H1 (cell line): Measurements from ENCODE around the gene BPIFA2. TPM values are rescaled to one million over a fixed set of nuclear protein-coding genes. Genes with fewer than 3 reads are reported as not detected.

ENCODE experiments used
- CTCF ChIA-PET: fragments of 300-600 bp; sonication (Branson Sonifier 250); formaldehyde crosslinking; loops from one replicate; lab custom pipeline; 2021; ENCODE audit not compliant: partially characterized antibody; lab: Charles Lee
- POLR2A ChIA-PET: fragments of 300-600 bp; sonication (Branson Sonifier 250); formaldehyde crosslinking; loops from one replicate; lab custom pipeline; 2021; ENCODE audit warnings: inconsistent platforms; ENCODE audit not compliant: partially characterized antibody; lab: Charles Lee
- DNase-seq, 2 experiments: peaks; one replicate each; pipeline versions ENCODE4 v3.0.0 to v3.0.0-alpha.2; 2010 to 2022; ENCODE audit warnings: low spot score in 2 of 2, low read depth in 1 of 2, mixed read lengths in 1 of 2
- FAIRE-seq: peaks from 2 replicates; lab custom pipeline; 2011; peaks lifted over from hg19 to GRCh38; lab: Jason Lieb, UNC
- H2AFZ ChIP-seq: 2 replicates; pipeline ENCODE4 v1.8.1; 2012; ENCODE audit warnings: low read length, inconsistent platforms
- H2AK5ac ChIP-seq: 2 replicates; pipeline ENCODE4 v1.6.1; 2013; ENCODE audit warnings: low read depth, low read length
- H2BK120ac ChIP-seq: replicated peaks from 2 replicates; pipeline ENCODE3; 2013; ENCODE audit warnings: low read depth, low read length, inconsistent platforms
- H2BK12ac ChIP-seq: 2 replicates; pipeline ENCODE4 v1.6.1; 2013; ENCODE audit warnings: low read depth, low read length
- H2BK15ac ChIP-seq: 2 replicates; pipeline ENCODE4 v1.6.1; 2013; ENCODE audit warnings: low read length
- H2BK20ac ChIP-seq: 2 replicates; pipeline ENCODE4 v1.6.1; 2013; ENCODE audit warnings: low read length
- H2BK5ac ChIP-seq: 2 replicates; pipeline ENCODE4 v1.6.1; 2013; ENCODE audit warnings: low read depth, low read length
- H3K14ac ChIP-seq: 2 replicates; pipeline ENCODE4 v1.6.1; 2013; ENCODE audit warnings: inconsistent platforms; ENCODE audit not compliant: insufficient read length
- H3K18ac ChIP-seq: 2 replicates; pipeline ENCODE4 v1.6.1; 2013; ENCODE audit warnings: low read length; ENCODE audit errors: extremely low read depth
- H3K23ac ChIP-seq: 2 replicates; pipeline ENCODE4 v1.6.1; 2013; ENCODE audit warnings: inconsistent platforms; ENCODE audit not compliant: insufficient read length
- H3K23me2 ChIP-seq: 2 replicates; pipeline ENCODE4 v1.6.1; 2013; ENCODE audit warnings: low read depth, low read length
- H3K27ac ChIP-seq: 2 replicates; pipeline ENCODE4 v1.6.1; 2011; ENCODE audit warnings: low read depth, low read length, inconsistent platforms
- H3K27me3 ChIP-seq, 4 experiments: replicated peaks in 1 of 4; 1 replicate in 1 of 4; 2 replicates in 3 of 4; pipeline versions ENCODE4 v1.6.1 to v1.8.1; 2011 to 2013; ENCODE audit warnings: low read length in 3 of 4, mild to moderate bottlenecking in 3 of 4, inconsistent platforms in 2 of 4, mixed read lengths in 2 of 4, moderate library complexity in 1 of 4; ENCODE audit not compliant: control insufficient read depth in 3 of 4, insufficient read depth in 3 of 4; ENCODE audit errors: extremely low read depth in 1 of 4
- H3K36me3 ChIP-seq, 4 experiments: 2 replicates each; pipeline versions ENCODE4 v1.6.1 to v1.8.1; 2011 to 2013; ENCODE audit warnings: mild to moderate bottlenecking in 4 of 4, low read length in 3 of 4, moderate library complexity in 2 of 4, control low read depth in 1 of 4, inconsistent platforms in 1 of 4; ENCODE audit not compliant: insufficient read depth in 4 of 4, control insufficient read depth in 2 of 4
- H3K4ac ChIP-seq: replicated peaks from 2 replicates; pipeline ENCODE3; 2013; ENCODE audit warnings: low read length, low read depth, mixed read lengths, inconsistent platforms; ENCODE audit not compliant: insufficient read length
- H3K4me1 ChIP-seq, 4 experiments: replicated peaks in 1 of 4; 1 replicate in 1 of 4; 2 replicates in 3 of 4; pipeline versions ENCODE4 v1.6.1 to v1.8.1; 2011 to 2013; ENCODE audit warnings: low read length in 3 of 4, inconsistent platforms in 2 of 4, mixed read lengths in 1 of 4; ENCODE audit not compliant: insufficient read depth in 4 of 4, control insufficient read depth in 3 of 4
- H3K4me2 ChIP-seq, 2 experiments: 2 replicates each; pipeline versions ENCODE4 v1.6.1 to v1.8.1; 2011 to 2013; ENCODE audit warnings: low read depth in 2 of 2, low read length in 2 of 2, control low read depth in 1 of 2, inconsistent platforms in 1 of 2, mild to moderate bottlenecking in 1 of 2; ENCODE audit not compliant: insufficient read depth in 1 of 2
- H3K4me3 ChIP-seq, 4 experiments: fragments of 200-600, 300-600 bp in 1 of 4; sonication (generic), shearing (Covaris generic), sonication (Bioruptor Twin) in 1 of 4; 2 replicates each; pipeline versions ENCODE4 v1.5.1 to v1.8.1; 2011 to 2016; ENCODE audit warnings: low read length in 4 of 4, low read depth in 3 of 4, control low read depth in 2 of 4, inconsistent platforms in 2 of 4, mild to moderate bottlenecking in 2 of 4, mixed read lengths in 1 of 4, moderate library complexity in 1 of 4; ENCODE audit not compliant: insufficient read depth in 2 of 4; ENCODE audit errors: extremely low read depth in 1 of 4
- H3K56ac ChIP-seq: replicated peaks from 2 replicates; pipeline ENCODE3; 2013; ENCODE audit warnings: low read depth, mild to moderate bottlenecking, mixed read lengths, low read length, inconsistent platforms; ENCODE audit not compliant: insufficient read length
- H3K79me1 ChIP-seq: 2 replicates; pipeline ENCODE4 v1.6.1; 2013; ENCODE audit warnings: low read depth, low read length, control low read depth
- H3K79me2 ChIP-seq, 2 experiments: 2 replicates each; pipeline versions ENCODE4 v1.6.1 to v1.8.1; 2012 to 2013; ENCODE audit warnings: low read length in 2 of 2, mild to moderate bottlenecking in 2 of 2, inconsistent platforms in 1 of 2; ENCODE audit not compliant: insufficient read depth in 2 of 2, control insufficient read depth in 1 of 2
- H3K9ac ChIP-seq, 4 experiments: replicated peaks in 1 of 4; 1 replicate in 1 of 4; 2 replicates in 3 of 4; pipeline versions ENCODE4 v1.6.1 to v1.8.1; 2011 to 2013; ENCODE audit warnings: low read depth in 3 of 4, low read length in 3 of 4, control low read depth in 2 of 4, mild to moderate bottlenecking in 2 of 4, moderate library complexity in 2 of 4, inconsistent platforms in 1 of 4; ENCODE audit errors: extremely low read depth in 1 of 4
- H3K9me3 ChIP-seq, 2 experiments: 2 replicates each; pipeline versions ENCODE4 v1.6.1 to v1.8.1; 2012 to 2013; ENCODE audit warnings: mild to moderate bottlenecking in 2 of 2, moderate library complexity in 2 of 2, control low read depth in 1 of 2, inconsistent platforms in 1 of 2, low read depth in 1 of 2, low read length in 1 of 2, mixed read lengths in 1 of 2; ENCODE audit not compliant: insufficient read depth in 2 of 2
- H4K20me1 ChIP-seq, 2 experiments: replicated peaks in 1 of 2; 2 replicates each; pipeline versions ENCODE3 to v1.8.1; 2011 to 2013; ENCODE audit warnings: inconsistent platforms in 2 of 2, low read length in 2 of 2, mild to moderate bottlenecking in 1 of 2; ENCODE audit not compliant: insufficient read depth in 2 of 2, control insufficient read depth in 1 of 2
- H4K5ac ChIP-seq: 2 replicates; pipeline ENCODE4 v1.6.1; 2013; ENCODE audit warnings: low read length, low read depth, mixed read lengths, inconsistent platforms; ENCODE audit not compliant: insufficient read length
- H4K8ac ChIP-seq: 2 replicates; pipeline ENCODE4 v1.8.0; 2013; ENCODE audit warnings: mild to moderate bottlenecking, moderate library complexity, low read length, inconsistent platforms; ENCODE audit not compliant: insufficient read depth; ENCODE audit errors: extremely low read depth
- H4K91ac ChIP-seq: replicated peaks from 2 replicates; pipeline ENCODE3; 2013; ENCODE audit warnings: low read length, mixed read lengths, inconsistent platforms; ENCODE audit not compliant: insufficient read length
- ASH2L ChIP-seq: fragments of 200-600, 300-600 bp; sonication (generic); IDR thresholded peaks from one replicate; pipeline ENCODE4 v1.7.1; 2017; ENCODE audit warnings: low read length
- ATF2 ChIP-seq: IDR thresholded peaks from 2 replicates; pipeline ENCODE4 v1.6.1; 2012; ENCODE audit warnings: low read length, inconsistent platforms
- ATF3 ChIP-seq: IDR thresholded peaks from 2 replicates; pipeline ENCODE4 v1.6.1; 2011; ENCODE audit warnings: low read depth, mild to moderate bottlenecking, low read length; ENCODE audit not compliant: insufficient read depth
- BCL11A ChIP-seq, 2 experiments: IDR thresholded peaks; one replicate each; pipeline ENCODE4 v1.6.1; 2011; ENCODE audit warnings: low read depth in 2 of 2, low read length in 2 of 2, mild to moderate bottlenecking in 2 of 2
- GABPA ChIP-seq: IDR thresholded peaks from 2 replicates; pipeline ENCODE4 v1.6.1; 2011; ENCODE audit warnings: mild to moderate bottlenecking, low read length, moderate library complexity, borderline replicate concordance; ENCODE audit not compliant: insufficient read depth
- NANOG ChIP-seq: IDR thresholded peaks from 2 replicates; pipeline ENCODE4 v1.6.1; 2011; ENCODE audit warnings: low read length, low read depth, mild to moderate bottlenecking, inconsistent platforms; ENCODE audit not compliant: insufficient read depth, poor library complexity, severe bottlenecking
- POU5F1 ChIP-seq: IDR thresholded peaks from 2 replicates; pipeline ENCODE4 v1.6.1; 2011; ENCODE audit warnings: low read depth, mild to moderate bottlenecking, low read length, moderate library complexity
- TAF1 ChIP-seq: IDR thresholded peaks from 2 replicates; pipeline ENCODE4 v1.6.1; 2011; ENCODE audit warnings: mild to moderate bottlenecking, low read depth, low read length
- TBP ChIP-seq: IDR thresholded peaks from 2 replicates; pipeline ENCODE4 v1.6.1; 2011; ENCODE audit warnings: low read depth, low read length, improper control_type of control experiment
- TCF12 ChIP-seq: IDR thresholded peaks from 2 replicates; pipeline ENCODE4 v1.6.1; 2011; ENCODE audit warnings: low read depth, mild to moderate bottlenecking, low read length
- TEAD4 ChIP-seq: IDR thresholded peaks from 2 replicates; pipeline ENCODE4 v1.6.1; 2012; ENCODE audit warnings: low read depth, low read length, inconsistent platforms, mixed read lengths
- ZNF274 ChIP-seq: IDR thresholded peaks from 2 replicates; pipeline ENCODE4 v1.7.0; 2012; ENCODE audit warnings: low read length, borderline replicate concordance; ENCODE audit errors: extremely low read depth
- WGBS, 2 experiments: shearing (Covaris generic) in 1 of 2; methylation state at CpG; one replicate each; pipeline versions ENCODE4 v1.1.6 to v1.1.7; 2013 to 2015; ENCODE audit warnings: low lambda C conversion rate in 2 of 2, mixed read lengths in 2 of 2, inconsistent platforms in 1 of 2, low coverage in 1 of 2, missing lambda C conversion rate in 1 of 2; ENCODE audit not compliant: insufficient replicate concordance in 2 of 2, insufficient coverage in 1 of 2, insufficient read length in 1 of 2; ENCODE audit errors: extremely low coverage in 1 of 2, missing lambda C conversion rate in 1 of 2; 5-methylcytosine and 5-hydroxymethylcytosine counted together
- polyA plus RNA-seq, 7 experiments: library from polyadenylated mRNA; depleted of rRNA in 3 of 7; stranded (reverse) in 5 of 7; unstranded in 2 of 7; fragments of >200 nt in 5 of 7; fragments of 200-250 nt in 2 of 7; gene quantifications; 1 replicate in 5 of 7; 2 replicates in 1 of 7; 4 replicates in 1 of 7; pipeline versions ENCODE4 v1.2.1 to v1.2.3, GENCODE V29; 2011 to 2013; ENCODE audit warnings: missing spikeins in 2 of 7, mixed read lengths in 2 of 7
- total RNA-seq: library from RNA; stranded (reverse); fragmentation: NEBNext Ultra II Directional; extraction: Animal tissue kit (Norgen Biotek cat#: 25700); gene quantifications from 2 replicates; pipeline ENCODE4 v1.2.1, GENCODE V29; 2021

The BPIFA2 gene
- total and polyA plus RNA-seq, 2 of the 8 experiments (the other 6 are each of a cell fraction or from before 2014, with no cell fraction given) = not detected

- Histone ChIP-seq H4K8ac (no peak overlapping the region), H3K56ac (no peak overlapping the region), H3K4ac (no peak overlapping the region), H3K23me2 (no peaks in the 10 kb centered on the region), H2BK12ac (no peak overlapping the region), H3K4me1 (peaks cover 0 to 3% (median 2%) of the 10 kb centered on the region in 4 experiments; a peak in 3 of 7 replicates), H2BK15ac (no peak overlapping the region), H3K4me2 (no peak overlapping the region), H3K4me3 (no peak overlapping the region), H2BK5ac (no peak overlapping the region), H4K20me1 (no peaks in the 10 kb centered on the region), H3K14ac (no peak overlapping the region), H3K23ac (no peak overlapping the region), H3K36me3 (no peaks in the 10 kb centered on the region), H4K5ac (no peak overlapping the region), H4K91ac (no peak overlapping the region), H3K27ac (no peak overlapping the region), H2AFZ (no peak overlapping the region), H3K18ac (no peak overlapping the region), H2BK120ac (no peak overlapping the region), H3K79me1 (no peaks in the 10 kb centered on the region), H3K27me3 (no peaks in the 10 kb centered on the region), H2AK5ac (no peak overlapping the region), H3K9ac (no peak overlapping the region), H2BK20ac (no peak overlapping the region), H3K79me2 (no peaks in the 10 kb centered on the region), H3K9me3 (0 out of 4 replicates have a peak, but pooled peaks cover 0 to 3% of the 10 kb centered on the region in 2 experiments)
- POLR2A ChIA-PET = no interaction called here
- FAIRE-seq (no peak), DNase-seq (no peak)
- CTCF ChIA-PET = interaction anchor here (0.9 to 1.4 kb wide), 2 partner anchors 37 to 79 kb away, joined by 3 to 5 read pairs; no protein-coding TSS in a partner anchor
- WGBS, 2 experiments = 94% methylated on average over 3 of the region's 3 CpGs; no CpG with 5 or more reads in 1 of the 2 experiments
- TF ChIP-seq ZNF274 (no peak), NANOG (no peak), POU5F1 (no peak), TBP (no peak), ATF2 (no peak), ASH2L (no peak), GABPA (no peak), BCL11A (IDR thresholded peaks at IDR 0.05; ENCODE audit: low read depth in 2 of 2, low read length in 2 of 2) (no peak), TCF12 (no peak), TAF1 (no peak), TEAD4 (no peak), ATF3 (no peak)
These were observed 7.2 kb downstream of the BPIFA2 start for GRCh38 chr20:33175123-33175522.
